ENCODE results near the gene AKAP8. TPM values are rescaled to one million over a fixed set of nuclear protein-coding genes. Genes with fewer than 3 reads are reported as not detected.
A peak's percentile ranks its signal among the peaks of the same experiment; 100 is the strongest.

AKAP8 gene
- total and polyA plus RNA-seq, 9 of the 15 experiments (the other 6 are each of a cell fraction or from before 2014, with no cell fraction given), result 3.4 to 56.5 (median 15.0) TPM

DNA sequence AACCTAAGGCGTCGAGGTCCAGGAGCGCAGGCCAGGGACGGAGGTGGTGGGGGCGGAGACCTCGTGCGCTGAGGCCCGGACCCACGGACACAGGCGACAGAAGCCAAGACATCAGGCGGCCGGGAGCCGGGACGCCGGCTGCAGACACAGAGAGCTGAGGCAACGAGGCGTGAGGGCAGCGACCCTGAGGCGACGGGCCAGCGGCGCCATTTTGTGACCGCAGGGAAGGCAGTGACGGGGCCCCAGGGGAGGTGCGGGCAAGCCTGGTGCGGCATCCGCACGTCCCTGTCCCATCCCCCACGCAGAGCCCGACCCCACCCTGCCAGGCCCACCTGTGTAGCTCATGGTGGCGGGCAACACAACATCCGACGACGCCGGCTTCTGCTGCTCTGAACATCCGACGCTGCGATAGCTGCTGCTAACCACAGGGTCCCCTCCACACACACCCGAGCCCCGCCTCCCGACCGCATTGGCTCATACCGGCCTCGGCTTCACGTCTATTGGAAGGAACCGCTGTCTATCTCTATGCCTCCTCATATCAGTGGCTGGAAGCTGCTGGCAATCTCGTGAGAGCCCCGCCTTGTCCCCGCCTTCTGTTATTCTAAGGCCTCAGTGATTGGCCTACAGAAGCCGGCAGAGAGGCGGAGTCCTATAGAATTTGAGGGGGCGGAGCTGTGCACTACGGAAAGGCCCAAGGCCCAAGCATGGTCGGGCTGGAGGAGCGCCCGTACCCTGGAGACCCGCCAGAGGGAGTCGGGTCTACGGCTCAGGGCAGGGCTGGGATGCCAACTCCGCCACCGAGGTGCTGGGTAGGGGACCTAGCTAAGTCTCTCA is 39.2 kb upstream of the AKAP8 start, which contains the start of gene AKAP8L (continued):
- peak; percentile 82 for TF ChIP-seq PCBP1 (IDR thresholded peaks at IDR 0.05; ENCODE audit: low read depth, low read length, poor library complexity, severe bottlenecking)
- TF ChIP-seq BHLHE40 (IDR thresholded peaks at IDR 0.05; ENCODE audit: low read length), result no peak
- TF ChIP-seq TAL1 (IDR thresholded peaks at IDR 0.05), result no peak
- peak; percentile 94 for TF ChIP-seq CHD2 (IDR thresholded peaks at IDR 0.05; ENCODE audit: low read depth, low read length)
- TF ChIP-seq GATAD2B (IDR thresholded peaks at IDR 0.05; ENCODE audit: borderline replicate concordance), result no peak
- no peak for TF ChIP-seq GTF2A2 (tag; IDR thresholded peaks at IDR 0.05)
- no peak for TF ChIP-seq CBX8 (IDR thresholded peaks at IDR 0.05; ENCODE audit: borderline replicate concordance, extremely low read depth, low read depth, low read length, poor library complexity, severe bottlenecking)
- no peak for TF ChIP-seq MEIS2 (IDR thresholded peaks at IDR 0.05; ENCODE audit: partially characterized antibody)
- no peak for TF ChIP-seq ZNF12 (CRISPR knock-in tag; IDR thresholded peaks at IDR 0.05)
- TF ChIP-seq CBFA2T3 (IDR thresholded peaks at IDR 0.05), result no peak
- TF ChIP-seq NBN (IDR thresholded peaks at IDR 0.05; ENCODE audit: low read depth), result peak; percentile 36; the same call in 1 of the 2 replicates
- TF ChIP-seq YBX1 (IDR thresholded peaks at IDR 0.05), result no peak
- TF ChIP-seq, protein P1, sequence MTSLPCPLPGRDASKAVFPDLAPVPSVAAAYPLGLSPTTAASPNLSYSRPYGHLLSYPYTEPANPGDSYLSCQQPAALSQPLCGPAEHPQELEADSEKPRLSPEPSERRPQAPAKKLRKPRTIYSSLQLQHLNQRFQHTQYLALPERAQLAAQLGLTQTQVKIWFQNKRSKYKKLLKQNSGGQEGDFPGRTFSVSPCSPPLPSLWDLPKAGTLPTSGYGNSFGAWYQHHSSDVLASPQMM (CRISPR knock-in tag; IDR thresholded peaks at IDR 0.05), result no peak
- no peak for TF ChIP-seq NELFE (IDR thresholded peaks at IDR 0.05; ENCODE audit: insufficient read depth, insufficient read length)
- TF ChIP-seq ARID1B (IDR thresholded peaks at IDR 0.05), result 0 out of 2 replicates have a peak, but pooled peaks have one; percentile 14
- no peak for TF ChIP-seq RHOXF2B (CRISPR knock-in tag; conservative IDR thresholded peaks at IDR 0.05)
- peak; percentile 68; the same call in 1 of the 2 replicates for TF ChIP-seq NCOA6 (IDR thresholded peaks at IDR 0.05)
- TF ChIP-seq, protein P2, sequence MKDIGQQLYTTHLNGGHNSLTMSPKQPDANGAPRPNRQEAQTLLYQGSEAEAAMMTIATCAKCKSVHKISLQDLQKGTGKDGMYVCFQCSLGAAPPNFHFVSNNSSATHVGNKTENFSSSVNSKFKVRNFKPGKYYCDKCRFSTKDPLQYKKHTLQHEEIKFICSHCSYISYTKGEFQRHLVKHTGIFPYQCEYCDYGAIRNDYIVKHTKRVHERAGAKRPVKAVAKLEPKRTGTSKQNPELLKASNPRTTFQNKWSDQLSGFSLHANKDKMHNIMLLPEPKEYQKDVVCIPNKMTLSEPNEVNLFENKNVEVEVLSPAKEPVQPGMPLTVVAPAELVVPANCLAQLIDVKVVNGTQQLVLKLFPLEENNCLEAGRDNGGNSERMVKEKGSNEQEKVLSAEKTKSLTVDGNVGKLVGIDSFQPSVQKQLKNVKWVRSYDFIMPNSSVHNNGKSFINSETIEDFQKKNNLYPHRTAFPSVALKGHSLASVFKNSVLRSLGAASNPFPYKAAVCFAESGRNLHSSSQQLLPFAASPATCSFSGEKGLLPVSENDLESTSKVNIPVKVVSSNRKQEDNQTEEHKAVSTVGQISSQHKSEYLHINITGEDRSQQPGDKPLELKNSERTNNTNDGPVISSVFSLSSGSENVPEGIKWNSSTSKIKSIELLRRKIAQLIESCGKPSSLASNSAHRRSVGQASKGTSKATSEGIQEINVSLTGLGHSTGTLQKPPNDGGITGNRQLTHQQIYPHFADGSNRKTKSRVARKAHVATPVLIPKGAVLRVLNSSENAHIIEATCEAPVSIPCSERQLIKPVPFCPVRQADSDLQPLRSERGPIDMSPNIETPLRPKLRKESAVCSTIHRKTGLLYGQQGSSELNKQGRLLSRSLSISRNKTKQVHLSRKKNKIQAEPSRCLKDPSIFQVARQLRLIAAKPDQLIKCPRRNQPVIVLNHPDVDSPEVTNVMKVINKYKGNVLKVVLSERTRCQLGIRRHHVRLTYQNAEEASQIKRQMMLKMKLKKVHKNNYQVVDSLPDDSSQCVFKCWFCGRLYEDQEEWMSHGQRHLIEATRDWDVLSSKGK (CRISPR knock-in tag; IDR thresholded peaks at IDR 0.05), result no peak
- no peak for TF ChIP-seq JUNB (CRISPR knock-in tag; conservative IDR thresholded peaks at IDR 0.05)
- no peak; the same call in 1 of the 2 replicates for TF ChIP-seq KAT7 (CRISPR knock-in tag; IDR thresholded peaks at IDR 0.05; ENCODE audit: borderline replicate concordance)
- no peak; the same call in 1 of the 2 replicates for TF ChIP-seq TEAD4 (IDR thresholded peaks at IDR 0.05; ENCODE audit: low read length)
- no peak for TF ChIP-seq TEAD4 (CRISPR knock-in tag; IDR thresholded peaks at IDR 0.05; ENCODE audit: borderline replicate concordance)
- no peak for TF ChIP-seq ZNF274 (IDR thresholded peaks at IDR 0.05; ENCODE audit: borderline replicate concordance, low read depth, low read length)
- peak; percentile 33; the same call in 1 of the 2 replicates for TF ChIP-seq ZZZ3 (IDR thresholded peaks at IDR 0.05)
- no peak for TF ChIP-seq ZC3H11A (IDR thresholded peaks at IDR 0.05; ENCODE audit: low read depth, low read length)
- TF ChIP-seq NFIX (CRISPR knock-in tag; IDR thresholded peaks at IDR 0.05; ENCODE audit: low read depth), result no peak
- TF ChIP-seq IRF2 (CRISPR knock-in tag; IDR thresholded peaks at IDR 0.05), result no peak
- TF ChIP-seq SMARCB1 (IDR thresholded peaks at IDR 0.05; ENCODE audit: insufficient read length, low read depth), result no peak
